Activated CD4-positive, alpha-beta T cell treated with anti-CD3 and anti-CD28 coated beads, Interleukin-2, Interleukin-4, amounts not matched to agents 100 ng/mL and 50 ng/mL, durations not matched to agents 16 hours and 8 hours (primary cell): ENCODE results near the gene NETO2.
A peak's percentile ranks its signal among the peaks of the same experiment; 100 is the strongest.
"Not testable (repeated sequence)": the region's sequence is repeated elsewhere in the genome, so short reads cannot be mapped to it uniquely, and the experiment has no call there.

Source experiments
- DNase-seq: peaks from one replicate; pipeline ENCODE4 v3.0.0-alpha.2; 2020; ENCODE audit warnings: low spot score

Gene NETO2

GRCh38 chr16:47134550-47134949 lies 9.2 kb downstream of the NETO2 start:
- DNase-seq, result no peak

- DNase-seq, result no peak
These were observed 11.4 kb downstream of the NETO2 start for GRCh38 chr16:47132308-47132707.

GRCh38 chr16:47129755-47130435 lies 13.8 kb downstream of the NETO2 start:
- no peak for DNase-seq

- no peak for DNase-seq
These were observed 16.2 kb downstream of the NETO2 start for GRCh38 chr16:47127541-47127940.

- no peak for DNase-seq
These were observed 18.0 kb downstream of the NETO2 start for GRCh38 chr16:47125757-47126156.

GRCh38 chr16:47113130-47113529 lies 30.6 kb downstream of the NETO2 start:
- no peak for DNase-seq

GRCh38 chr16:47110939-47111338 lies 32.8 kb downstream of the NETO2 start:
- no peak for DNase-seq

GRCh38 chr16:47109361-47109760 lies 34.4 kb downstream of the NETO2 start:
- DNase-seq, result no peak

GRCh38 chr16:47102921-47103320 lies 40.8 kb downstream of the NETO2 start:
- DNase-seq, result not testable (repeated sequence)

GRCh38 chr16:47097154-47097553 lies 46.6 kb downstream of the NETO2 start:
- peak; percentile 27 for DNase-seq

- peak; percentile 49 for DNase-seq
These were observed 47.4 kb downstream of the NETO2 start for GRCh38 chr16:47096297-47096696.

GRCh38 chr16:47084198-47084597 lies 59.5 kb downstream of the NETO2 start:
- DNase-seq, result no peak

- DNase-seq, result no peak
These were observed 61.5 kb downstream of the NETO2 start for GRCh38 chr16:47082099-47082865.

GRCh38 chr16:47081115-47081514 lies 62.6 kb downstream of the NETO2 start:
- no peak for DNase-seq

- no peak for DNase-seq
These were observed 63.9 kb downstream of the NETO2 start for GRCh38 chr16:47079860-47080259.

- no peak for DNase-seq
These were observed 70.3 kb downstream of the NETO2 start for GRCh38 chr16:47073223-47074155.

GRCh38 chr16:47072158-47072557 lies 71.6 kb downstream of the NETO2 start:
- DNase-seq, result no peak

GRCh38 chr16:47069841-47070584 lies 73.7 kb downstream of the NETO2 start:
- DNase-seq, result no peak

- DNase-seq, result no peak
These were observed 74.4 kb downstream of the NETO2 start for GRCh38 chr16:47069313-47069712.

- no peak for DNase-seq
These were observed 76.5 kb downstream of the NETO2 start for GRCh38 chr16:47067203-47067602.

- no peak for DNase-seq
These were observed 77.7 kb downstream of the NETO2 start for GRCh38 chr16:47065766-47066688.
